ENCODE data around the gene PON2.

Gene PON2

DNA sequence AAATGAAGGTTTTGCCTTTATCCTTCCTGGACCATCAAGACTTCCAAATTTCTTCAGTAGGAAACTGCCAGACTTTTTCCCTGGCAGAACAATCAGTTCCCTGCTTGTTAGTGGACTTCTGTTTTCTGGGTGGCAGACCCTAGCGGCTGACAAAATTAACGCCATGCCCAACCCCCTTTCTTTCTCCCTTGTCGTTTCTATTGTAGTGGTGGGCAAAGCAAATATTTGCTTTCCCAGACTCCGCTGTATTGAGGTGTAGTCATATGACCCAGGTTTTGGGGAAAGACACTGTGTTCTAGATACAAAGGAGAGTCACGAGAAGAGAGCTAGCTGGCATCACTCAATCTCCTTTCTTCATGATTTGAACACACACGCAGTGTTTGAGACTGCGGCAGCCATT lies 7.7 kb downstream of the PON2 start:
- TF ChIP-seq, protein P1, sequence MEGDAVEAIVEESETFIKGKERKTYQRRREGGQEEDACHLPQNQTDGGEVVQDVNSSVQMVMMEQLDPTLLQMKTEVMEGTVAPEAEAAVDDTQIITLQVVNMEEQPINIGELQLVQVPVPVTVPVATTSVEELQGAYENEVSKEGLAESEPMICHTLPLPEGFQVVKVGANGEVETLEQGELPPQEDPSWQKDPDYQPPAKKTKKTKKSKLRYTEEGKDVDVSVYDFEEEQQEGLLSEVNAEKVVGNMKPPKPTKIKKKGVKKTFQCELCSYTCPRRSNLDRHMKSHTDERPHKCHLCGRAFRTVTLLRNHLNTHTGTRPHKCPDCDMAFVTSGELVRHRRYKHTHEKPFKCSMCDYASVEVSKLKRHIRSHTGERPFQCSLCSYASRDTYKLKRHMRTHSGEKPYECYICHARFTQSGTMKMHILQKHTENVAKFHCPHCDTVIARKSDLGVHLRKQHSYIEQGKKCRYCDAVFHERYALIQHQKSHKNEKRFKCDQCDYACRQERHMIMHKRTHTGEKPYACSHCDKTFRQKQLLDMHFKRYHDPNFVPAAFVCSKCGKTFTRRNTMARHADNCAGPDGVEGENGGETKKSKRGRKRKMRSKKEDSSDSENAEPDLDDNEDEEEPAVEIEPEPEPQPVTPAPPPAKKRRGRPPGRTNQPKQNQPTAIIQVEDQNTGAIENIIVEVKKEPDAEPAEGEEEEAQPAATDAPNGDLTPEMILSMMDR (IDR thresholded peaks at IDR 0.05; ENCODE audit: borderline replicate concordance, extremely low read depth, low read length, poor library complexity, severe bottlenecking), result no peak
- TF ChIP-seq EZH2 (IDR thresholded peaks at IDR 0.05; ENCODE audit: borderline replicate concordance, low read depth, low read length, severe bottlenecking), result no peak
- H3K9ac ChIP-seq (ENCODE audit: low read depth, low read length), result no peak overlapping the region
- H3K79me2 ChIP-seq (ENCODE audit: insufficient read depth, low read length), result no peaks in the 10 kb centered on the region
- H3K4me1 ChIP-seq (ENCODE audit: insufficient read depth, low read length), result no peaks in the 10 kb centered on the region
- H3K9me3 ChIP-seq (ENCODE audit: insufficient read depth, low read length, severe bottlenecking), result no peaks in the 10 kb centered on the region
- H3K4me2 ChIP-seq (ENCODE audit: insufficient read depth, low read length), result no peak overlapping the region
- ATAC-seq (ENCODE audit: insufficient read depth, low read depth) (no peak), DNase-seq (no peak)
- H3K27me3 ChIP-seq (ENCODE audit: insufficient read depth, low read length, poor library complexity), result no peaks in the 10 kb centered on the region
- H2AFZ ChIP-seq (ENCODE audit: low read depth, low read length), result no peak overlapping the region
- no peaks in the 10 kb centered on the region for H3K36me3 ChIP-seq (ENCODE audit: insufficient read depth, low read length)
- no peak overlapping the region for H3K27ac ChIP-seq (ENCODE audit: low read length)
- no peak overlapping the region for H3K4me3 ChIP-seq (ENCODE audit: low read depth in 1 of 2, low read length in 2 of 2)
- no peaks in the 10 kb centered on the region for H4K20me1 ChIP-seq (ENCODE audit: insufficient read depth, low read length)

DNA sequence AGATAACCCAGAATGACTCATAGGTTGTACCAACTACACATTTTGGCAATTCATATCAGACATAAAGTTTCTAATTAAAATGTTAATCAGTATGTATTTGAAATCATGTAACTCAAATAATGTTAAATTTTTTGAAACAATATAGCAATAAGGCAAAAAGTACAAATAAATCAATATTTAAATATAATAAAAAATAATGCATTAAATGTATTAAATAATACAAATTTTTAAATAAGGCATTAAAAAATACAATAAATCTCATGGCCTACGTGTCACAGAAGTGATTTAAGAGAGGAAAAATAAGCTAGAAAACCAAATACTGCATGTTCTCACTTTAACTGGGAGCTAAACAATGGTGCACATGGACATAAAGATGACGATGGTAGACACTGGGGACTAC lies 9.1 kb downstream of the PON2 start:
- Histone ChIP-seq H3K9ac (ENCODE audit: low read depth, low read length) (no peak overlapping the region), H3K27ac (ENCODE audit: low read length) (no peak overlapping the region), H4K20me1 (ENCODE audit: insufficient read depth, low read length) (no peaks in the 10 kb centered on the region), H3K4me1 (ENCODE audit: insufficient read depth, low read length) (no peaks in the 10 kb centered on the region), H3K9me3 (ENCODE audit: insufficient read depth, low read length, severe bottlenecking) (no peaks in the 10 kb centered on the region), H3K27me3 (ENCODE audit: insufficient read depth, low read length, poor library complexity) (no peaks in the 10 kb centered on the region), H3K79me2 (ENCODE audit: insufficient read depth, low read length) (no peaks in the 10 kb centered on the region), H3K4me2 (ENCODE audit: insufficient read depth, low read length) (no peak overlapping the region), H3K36me3 (ENCODE audit: insufficient read depth, low read length) (no peaks in the 10 kb centered on the region), H3K4me3 (ENCODE audit: low read depth in 1 of 2, low read length in 2 of 2) (no peak overlapping the region), H2AFZ (ENCODE audit: low read depth, low read length) (no peak overlapping the region)
- ATAC-seq (ENCODE audit: insufficient read depth, low read depth), result no peak
- TF ChIP-seq, protein P1 (IDR thresholded peaks at IDR 0.05; ENCODE audit: borderline replicate concordance, extremely low read depth, low read length, poor library complexity, severe bottlenecking), result no peak
- no peak for TF ChIP-seq EZH2 (IDR thresholded peaks at IDR 0.05; ENCODE audit: borderline replicate concordance, low read depth, low read length, severe bottlenecking)
- no peak for DNase-seq

DNA sequence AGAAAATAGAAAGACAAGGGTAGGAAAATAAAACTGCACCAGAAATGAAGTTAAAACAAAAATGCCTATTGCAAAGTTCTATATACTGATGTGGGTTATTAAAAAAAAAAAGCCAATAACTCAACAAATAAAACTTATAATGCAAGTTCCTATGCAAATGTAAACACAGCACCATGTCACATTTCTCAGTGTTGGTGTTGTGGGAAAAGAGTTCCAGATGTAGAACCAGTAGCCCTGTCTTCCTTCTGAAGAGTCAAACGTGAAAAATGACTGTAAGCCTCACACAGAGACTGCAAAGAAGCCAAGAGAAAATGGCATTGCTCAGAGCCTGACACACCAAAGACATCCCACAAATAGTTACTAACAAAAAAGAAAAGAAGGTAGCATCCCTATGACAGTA lies 10.1 kb downstream of the PON2 start:
- no peak for TF ChIP-seq EZH2 (IDR thresholded peaks at IDR 0.05; ENCODE audit: borderline replicate concordance, low read depth, low read length, severe bottlenecking)
- TF ChIP-seq, protein P1 (IDR thresholded peaks at IDR 0.05; ENCODE audit: borderline replicate concordance, extremely low read depth, low read length, poor library complexity, severe bottlenecking), result no peak
- Histone ChIP-seq H3K4me3 (ENCODE audit: low read depth in 1 of 2, low read length in 2 of 2) (no peak overlapping the region), H3K27me3 (ENCODE audit: insufficient read depth, low read length, poor library complexity) (no peaks in the 10 kb centered on the region), H3K4me2 (ENCODE audit: insufficient read depth, low read length) (no peak overlapping the region), H3K36me3 (ENCODE audit: insufficient read depth, low read length) (no peaks in the 10 kb centered on the region), H3K9ac (ENCODE audit: low read depth, low read length) (no peak overlapping the region), H2AFZ (ENCODE audit: low read depth, low read length) (no peak overlapping the region), H3K9me3 (ENCODE audit: insufficient read depth, low read length, severe bottlenecking) (no peaks in the 10 kb centered on the region), H4K20me1 (ENCODE audit: insufficient read depth, low read length) (no peaks in the 10 kb centered on the region), H3K4me1 (ENCODE audit: insufficient read depth, low read length) (no peaks in the 10 kb centered on the region), H3K27ac (ENCODE audit: low read length) (no peak overlapping the region), H3K79me2 (ENCODE audit: insufficient read depth, low read length) (no peaks in the 10 kb centered on the region)
- ATAC-seq (ENCODE audit: insufficient read depth, low read depth) (no peak), DNase-seq (no peak)
